H1 (cell line): ENCODE measurements around the gene COMMD7. TPM values are rescaled to one million over a fixed set of nuclear protein-coding genes. Genes with fewer than 3 reads are reported as not detected.

Experiments
- CTCF ChIA-PET: fragments of 300-600 bp; sonication (Branson Sonifier 250); formaldehyde crosslinking; loops from one replicate; lab custom pipeline; 2021; ENCODE audit not compliant: partially characterized antibody; lab: Charles Lee
- POLR2A ChIA-PET: fragments of 300-600 bp; sonication (Branson Sonifier 250); formaldehyde crosslinking; loops from one replicate; lab custom pipeline; 2021; ENCODE audit warnings: inconsistent platforms; ENCODE audit not compliant: partially characterized antibody; lab: Charles Lee
- DNase-seq, 2 experiments: peaks; one replicate each; pipeline versions ENCODE4 v3.0.0 to v3.0.0-alpha.2; 2010 to 2022; ENCODE audit warnings: low spot score in 2 of 2, low read depth in 1 of 2, mixed read lengths in 1 of 2
- FAIRE-seq: peaks from 2 replicates; lab custom pipeline; 2011; peaks lifted over from hg19 to GRCh38; lab: Jason Lieb, UNC
- H2AFZ ChIP-seq: 2 replicates; pipeline ENCODE4 v1.8.1; 2012; ENCODE audit warnings: low read length, inconsistent platforms
- H2AK5ac ChIP-seq: 2 replicates; pipeline ENCODE4 v1.6.1; 2013; ENCODE audit warnings: low read depth, low read length
- H2BK120ac ChIP-seq: replicated peaks from 2 replicates; pipeline ENCODE3; 2013; ENCODE audit warnings: low read depth, low read length, inconsistent platforms
- H2BK12ac ChIP-seq: 2 replicates; pipeline ENCODE4 v1.6.1; 2013; ENCODE audit warnings: low read depth, low read length
- H2BK15ac ChIP-seq: 2 replicates; pipeline ENCODE4 v1.6.1; 2013; ENCODE audit warnings: low read length
- H2BK20ac ChIP-seq: 2 replicates; pipeline ENCODE4 v1.6.1; 2013; ENCODE audit warnings: low read length
- H2BK5ac ChIP-seq: 2 replicates; pipeline ENCODE4 v1.6.1; 2013; ENCODE audit warnings: low read depth, low read length
- H3K14ac ChIP-seq: 2 replicates; pipeline ENCODE4 v1.6.1; 2013; ENCODE audit warnings: inconsistent platforms; ENCODE audit not compliant: insufficient read length
- H3K18ac ChIP-seq: 2 replicates; pipeline ENCODE4 v1.6.1; 2013; ENCODE audit warnings: low read length; ENCODE audit errors: extremely low read depth
- H3K23ac ChIP-seq: 2 replicates; pipeline ENCODE4 v1.6.1; 2013; ENCODE audit warnings: inconsistent platforms; ENCODE audit not compliant: insufficient read length
- H3K23me2 ChIP-seq: 2 replicates; pipeline ENCODE4 v1.6.1; 2013; ENCODE audit warnings: low read depth, low read length
- H3K27ac ChIP-seq: 2 replicates; pipeline ENCODE4 v1.6.1; 2011; ENCODE audit warnings: low read depth, low read length, inconsistent platforms
- H3K27me3 ChIP-seq, 4 experiments: replicated peaks in 1 of 4; 1 replicate in 1 of 4; 2 replicates in 3 of 4; pipeline versions ENCODE4 v1.6.1 to v1.8.1; 2011 to 2013; ENCODE audit warnings: low read length in 3 of 4, mild to moderate bottlenecking in 3 of 4, inconsistent platforms in 2 of 4, mixed read lengths in 2 of 4, moderate library complexity in 1 of 4; ENCODE audit not compliant: control insufficient read depth in 3 of 4, insufficient read depth in 3 of 4; ENCODE audit errors: extremely low read depth in 1 of 4
- H3K36me3 ChIP-seq, 4 experiments: 2 replicates each; pipeline versions ENCODE4 v1.6.1 to v1.8.1; 2011 to 2013; ENCODE audit warnings: mild to moderate bottlenecking in 4 of 4, low read length in 3 of 4, moderate library complexity in 2 of 4, control low read depth in 1 of 4, inconsistent platforms in 1 of 4; ENCODE audit not compliant: insufficient read depth in 4 of 4, control insufficient read depth in 2 of 4
- H3K4ac ChIP-seq: replicated peaks from 2 replicates; pipeline ENCODE3; 2013; ENCODE audit warnings: low read length, low read depth, mixed read lengths, inconsistent platforms; ENCODE audit not compliant: insufficient read length
- H3K4me1 ChIP-seq, 4 experiments: replicated peaks in 1 of 4; 1 replicate in 1 of 4; 2 replicates in 3 of 4; pipeline versions ENCODE4 v1.6.1 to v1.8.1; 2011 to 2013; ENCODE audit warnings: low read length in 3 of 4, inconsistent platforms in 2 of 4, mixed read lengths in 1 of 4; ENCODE audit not compliant: insufficient read depth in 4 of 4, control insufficient read depth in 3 of 4
- H3K4me2 ChIP-seq, 2 experiments: 2 replicates each; pipeline versions ENCODE4 v1.6.1 to v1.8.1; 2011 to 2013; ENCODE audit warnings: low read depth in 2 of 2, low read length in 2 of 2, control low read depth in 1 of 2, inconsistent platforms in 1 of 2, mild to moderate bottlenecking in 1 of 2; ENCODE audit not compliant: insufficient read depth in 1 of 2
- H3K4me3 ChIP-seq, 4 experiments: fragments of 200-600, 300-600 bp in 1 of 4; sonication (generic), shearing (Covaris generic), sonication (Bioruptor Twin) in 1 of 4; 2 replicates each; pipeline versions ENCODE4 v1.5.1 to v1.8.1; 2011 to 2016; ENCODE audit warnings: low read length in 4 of 4, low read depth in 3 of 4, control low read depth in 2 of 4, inconsistent platforms in 2 of 4, mild to moderate bottlenecking in 2 of 4, mixed read lengths in 1 of 4, moderate library complexity in 1 of 4; ENCODE audit not compliant: insufficient read depth in 2 of 4; ENCODE audit errors: extremely low read depth in 1 of 4
- H3K56ac ChIP-seq: replicated peaks from 2 replicates; pipeline ENCODE3; 2013; ENCODE audit warnings: low read depth, mild to moderate bottlenecking, mixed read lengths, low read length, inconsistent platforms; ENCODE audit not compliant: insufficient read length
- H3K79me1 ChIP-seq: 2 replicates; pipeline ENCODE4 v1.6.1; 2013; ENCODE audit warnings: low read depth, low read length, control low read depth
- H3K79me2 ChIP-seq, 2 experiments: 2 replicates each; pipeline versions ENCODE4 v1.6.1 to v1.8.1; 2012 to 2013; ENCODE audit warnings: low read length in 2 of 2, mild to moderate bottlenecking in 2 of 2, inconsistent platforms in 1 of 2; ENCODE audit not compliant: insufficient read depth in 2 of 2, control insufficient read depth in 1 of 2
- H3K9ac ChIP-seq, 4 experiments: replicated peaks in 1 of 4; 1 replicate in 1 of 4; 2 replicates in 3 of 4; pipeline versions ENCODE4 v1.6.1 to v1.8.1; 2011 to 2013; ENCODE audit warnings: low read depth in 3 of 4, low read length in 3 of 4, control low read depth in 2 of 4, mild to moderate bottlenecking in 2 of 4, moderate library complexity in 2 of 4, inconsistent platforms in 1 of 4; ENCODE audit errors: extremely low read depth in 1 of 4
- H3K9me3 ChIP-seq, 2 experiments: 2 replicates each; pipeline versions ENCODE4 v1.6.1 to v1.8.1; 2012 to 2013; ENCODE audit warnings: mild to moderate bottlenecking in 2 of 2, moderate library complexity in 2 of 2, control low read depth in 1 of 2, inconsistent platforms in 1 of 2, low read depth in 1 of 2, low read length in 1 of 2, mixed read lengths in 1 of 2; ENCODE audit not compliant: insufficient read depth in 2 of 2
- H4K20me1 ChIP-seq, 2 experiments: replicated peaks in 1 of 2; 2 replicates each; pipeline versions ENCODE3 to v1.8.1; 2011 to 2013; ENCODE audit warnings: inconsistent platforms in 2 of 2, low read length in 2 of 2, mild to moderate bottlenecking in 1 of 2; ENCODE audit not compliant: insufficient read depth in 2 of 2, control insufficient read depth in 1 of 2
- H4K5ac ChIP-seq: 2 replicates; pipeline ENCODE4 v1.6.1; 2013; ENCODE audit warnings: low read length, low read depth, mixed read lengths, inconsistent platforms; ENCODE audit not compliant: insufficient read length
- H4K8ac ChIP-seq: 2 replicates; pipeline ENCODE4 v1.8.0; 2013; ENCODE audit warnings: mild to moderate bottlenecking, moderate library complexity, low read length, inconsistent platforms; ENCODE audit not compliant: insufficient read depth; ENCODE audit errors: extremely low read depth
- H4K91ac ChIP-seq: replicated peaks from 2 replicates; pipeline ENCODE3; 2013; ENCODE audit warnings: low read length, mixed read lengths, inconsistent platforms; ENCODE audit not compliant: insufficient read length
- CBX5 ChIP-seq: fragments of 300-800, 300-1000 bp; sonication (generic); IDR thresholded peaks from 2 replicates; pipeline ENCODE4 v1.7.1; 2016; ENCODE audit warnings: antibody characterized with exemption, low read length, low read depth
- CTBP2 ChIP-seq: IDR thresholded peaks from 2 replicates; pipeline ENCODE4 v1.7.0; 2011; ENCODE audit warnings: borderline replicate concordance, mild to moderate bottlenecking, moderate library complexity, mixed read lengths, low read length; ENCODE audit not compliant: insufficient read depth, insufficient read length
- E2F6 ChIP-seq: IDR thresholded peaks from 2 replicates; pipeline ENCODE4 v1.6.1; 2012; ENCODE audit warnings: inconsistent platforms
- HDAC2 ChIP-seq, 2 experiments: fragments of 300-600 bp in 1 of 2; sonication (generic) in 1 of 2; IDR thresholded peaks; 2 replicates each; pipeline ENCODE4 v1.6.1; 2011 to 2012; ENCODE audit warnings: low read depth in 2 of 2, low read length in 2 of 2, mild to moderate bottlenecking in 2 of 2, moderate library complexity in 2 of 2, borderline replicate concordance in 1 of 2, inconsistent platforms in 1 of 2
- KDM5A ChIP-seq: fragments of 200-600 bp; IDR thresholded peaks from 2 replicates; pipeline ENCODE4 v1.7.1; 2012; ENCODE audit warnings: mild to moderate bottlenecking, low read length, inconsistent platforms, mixed read lengths
- POLR2AphosphoS5 ChIP-seq: IDR thresholded peaks from 2 replicates; pipeline ENCODE4 v1.6.1; 2011; ENCODE audit warnings: low read depth, low read length
- RBBP5 ChIP-seq: IDR thresholded peaks from 2 replicates; pipeline ENCODE4 v1.7.1; 2012; ENCODE audit warnings: low read depth, mild to moderate bottlenecking, inconsistent platforms, low read length, moderate library complexity, borderline replicate concordance
- SIX5 ChIP-seq: IDR thresholded peaks from 2 replicates; pipeline ENCODE4 v1.6.1; 2011; ENCODE audit warnings: mild to moderate bottlenecking, low read depth, low read length
- SRF ChIP-seq: IDR thresholded peaks from 2 replicates; pipeline ENCODE4 v1.6.1; 2011; ENCODE audit warnings: mild to moderate bottlenecking, low read depth, low read length, moderate library complexity
- TAF1 ChIP-seq: IDR thresholded peaks from 2 replicates; pipeline ENCODE4 v1.6.1; 2011; ENCODE audit warnings: mild to moderate bottlenecking, low read depth, low read length
- WGBS, 2 experiments: shearing (Covaris generic) in 1 of 2; methylation state at CpG; one replicate each; pipeline versions ENCODE4 v1.1.6 to v1.1.7; 2013 to 2015; ENCODE audit warnings: low lambda C conversion rate in 2 of 2, mixed read lengths in 2 of 2, inconsistent platforms in 1 of 2, low coverage in 1 of 2, missing lambda C conversion rate in 1 of 2; ENCODE audit not compliant: insufficient replicate concordance in 2 of 2, insufficient coverage in 1 of 2, insufficient read length in 1 of 2; ENCODE audit errors: extremely low coverage in 1 of 2, missing lambda C conversion rate in 1 of 2; 5-methylcytosine and 5-hydroxymethylcytosine counted together
- polyA plus RNA-seq, 7 experiments: library from polyadenylated mRNA; depleted of rRNA in 3 of 7; stranded (reverse) in 5 of 7; unstranded in 2 of 7; fragments of >200 nt in 5 of 7; fragments of 200-250 nt in 2 of 7; gene quantifications; 1 replicate in 5 of 7; 2 replicates in 1 of 7; 4 replicates in 1 of 7; pipeline versions ENCODE4 v1.2.1 to v1.2.3, GENCODE V29; 2011 to 2013; ENCODE audit warnings: missing spikeins in 2 of 7, mixed read lengths in 2 of 7
- total RNA-seq: library from RNA; stranded (reverse); fragmentation: NEBNext Ultra II Directional; extraction: Animal tissue kit (Norgen Biotek cat#: 25700); gene quantifications from 2 replicates; pipeline ENCODE4 v1.2.1, GENCODE V29; 2021
- TF ChIP-seq, protein P1 (sequence below): IDR thresholded peaks from 2 replicates; pipeline ENCODE4 v1.6.1; 2011; ENCODE audit warnings: low read depth, mild to moderate bottlenecking, low read length; ENCODE audit not compliant: insufficient read depth

The COMMD7 gene
- total and polyA plus RNA-seq, 2 of the 8 experiments (the other 6 are each of a cell fraction or from before 2014, with no cell fraction given) = 39.4 to 48.9 TPM

- 93% methylated on average over 16 of the region's 16 CpGs; no CpG with 5 or more reads in 1 of the 2 experiments for WGBS, 2 experiments
- CTCF ChIA-PET = interaction anchor here (1.0 to 9.4 kb wide), 5 partner anchors 10 to 103 kb away, joined by 3 to 221 read pairs (median 78); partner anchors contain the start of genes C20orf203 and COMMD7
- no peak for TF ChIP-seq CTBP2
- no peak for TF ChIP-seq KDM5A
- TF ChIP-seq CBX5 = no peak
- no peak for TF ChIP-seq TAF1
- no peak for TF ChIP-seq RBBP5
- TF ChIP-seq HDAC2 (IDR thresholded peaks at IDR 0.05; ENCODE audit: borderline replicate concordance in 1 of 2, low read depth in 2 of 2, low read length in 2 of 2) = no peak
- TF ChIP-seq POLR2AphosphoS5 = no peak
- no peak for TF ChIP-seq SRF
- TF ChIP-seq SIX5 = no peak
- TF ChIP-seq, protein P1, sequence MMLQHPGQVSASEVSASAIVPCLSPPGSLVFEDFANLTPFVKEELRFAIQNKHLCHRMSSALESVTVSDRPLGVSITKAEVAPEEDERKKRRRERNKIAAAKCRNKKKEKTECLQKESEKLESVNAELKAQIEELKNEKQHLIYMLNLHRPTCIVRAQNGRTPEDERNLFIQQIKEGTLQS = no peak
- no peak for TF ChIP-seq E2F6
Measured at GRCh38 chr20:32780278-32780677, 37.0 kb upstream of the COMMD7 start.

More at GRCh38 chr20:32780278-32780677, 37.0 kb upstream of the COMMD7 start:
- H3K9ac ChIP-seq = no peak overlapping the region; a peak in 1 of 7 replicates
- peaks cover 26 to 95% of the 10 kb centered on the region in 2 experiments for H3K79me2 ChIP-seq
- peak overlapping the region in 1 of 2 experiments; percentile 7; a peak in 1 of 4 replicates for H3K4me2 ChIP-seq
- H3K79me1 ChIP-seq = peaks cover 10% of the 10 kb centered on the region
- no peaks in the 10 kb centered on the region for H3K27me3 ChIP-seq
- no peak overlapping the region; a peak in 1 of 8 replicates for H3K4me3 ChIP-seq
- H2BK15ac ChIP-seq = no peak overlapping the region
- H3K27ac ChIP-seq = peak overlapping the region; percentile 73
- no peak overlapping the region for H3K14ac ChIP-seq
- H3K36me3 ChIP-seq = peaks cover 45 to 93% (median 55%) of the 10 kb centered on the region in 4 experiments
- no peak overlapping the region for H3K23ac ChIP-seq
- H2BK12ac ChIP-seq = no peak overlapping the region
- POLR2A ChIA-PET = interaction anchor here (0.7 to 9.3 kb wide), 8 partner anchors 10 to 107 kb away, joined by 3 to 209 read pairs (median 4); partner anchors contain the start of genes C20orf203 and DNMT3B
- H2BK120ac ChIP-seq = no peak overlapping the region
- DNase-seq = no peak
- H4K5ac ChIP-seq = no peak overlapping the region
- H3K9me3 ChIP-seq = no peaks in the 10 kb centered on the region
- H2AK5ac ChIP-seq = no peak overlapping the region
- no peak overlapping the region for H2AFZ ChIP-seq
- peaks cover 60% of the 10 kb centered on the region in 2 experiments for H4K20me1 ChIP-seq
- no peak overlapping the region; the same call in 1 of the 2 replicates for H3K18ac ChIP-seq
- no peak overlapping the region for H3K56ac ChIP-seq
- no peak overlapping the region for H4K91ac ChIP-seq
- peaks cover 20 to 44% (median 29%) of the 10 kb centered on the region in 4 experiments for H3K4me1 ChIP-seq
- H3K4ac ChIP-seq = no peak overlapping the region
- no peak for FAIRE-seq
- no peak overlapping the region for H4K8ac ChIP-seq
- peak overlapping the region; percentile 57; the same call in 1 of the 2 replicates for H2BK5ac ChIP-seq
- H2BK20ac ChIP-seq = no peak overlapping the region
- H3K23me2 ChIP-seq = no peaks in the 10 kb centered on the region
